HCT116 (cell line): ENCODE data around the gene ACSBG1.

Experiments used
- CTCF ChIP-seq, 3 experiments: fragments of 200-600 bp in 1 of 3; sonication (generic) in 1 of 3; IDR thresholded peaks in 2 of 3; conservative IDR thresholded peaks in 1 of 3; 2 replicates each; pipeline ENCODE4 v1.5.1; 2012 to 2017; ENCODE audit warnings: low read depth in 2 of 3, low read length in 2 of 3, antibody characterized with exemption in 1 of 3, borderline replicate concordance in 1 of 3, control low read depth in 1 of 3, mild to moderate bottlenecking in 1 of 3, mixed read lengths in 1 of 3, mixed run types in 1 of 3, moderate library complexity in 1 of 3; ENCODE audit not compliant: insufficient read depth in 1 of 3
- EZH2 ChIP-seq: fragments of 200-600 bp; sonication (generic); IDR thresholded peaks from 2 replicates; pipeline ENCODE4 v1.6.1; 2017; ENCODE audit warnings: antibody characterized with exemption, mixed run types
- FOSL1 ChIP-seq: IDR thresholded peaks from 2 replicates; pipeline ENCODE4 v1.6.1; 2012; ENCODE audit warnings: low read depth
- JUND ChIP-seq: IDR thresholded peaks from 2 replicates; pipeline ENCODE4 v1.6.1; 2012
- MAX ChIP-seq: IDR thresholded peaks from 2 replicates; pipeline ENCODE4 v1.6.1; 2012
- POLR2A ChIP-seq: IDR thresholded peaks from 2 replicates; pipeline ENCODE4 v1.7.0; 2011; ENCODE audit warnings: borderline replicate concordance; ENCODE audit not compliant: insufficient read depth, insufficient read length; ENCODE audit errors: extremely low read depth
- RAD21 ChIP-seq: IDR thresholded peaks from 2 replicates; pipeline ENCODE4 v1.6.1; 2012; ENCODE audit warnings: low read depth, mild to moderate bottlenecking
- REST ChIP-seq: IDR thresholded peaks from 2 replicates; pipeline ENCODE4 v1.6.1; 2012; ENCODE audit warnings: low read depth
- SIN3A ChIP-seq: IDR thresholded peaks from 2 replicates; pipeline ENCODE4 v1.6.1; 2012; ENCODE audit warnings: low read depth
- SRF ChIP-seq: IDR thresholded peaks from 2 replicates; pipeline ENCODE4 v1.6.1; 2012; ENCODE audit warnings: low read depth
- YY1 ChIP-seq: IDR thresholded peaks from 2 replicates; pipeline ENCODE4 v1.6.1; 2011; ENCODE audit warnings: low read length, low read depth, moderate library complexity, mild to moderate bottlenecking; ENCODE audit not compliant: insufficient replicate concordance; ENCODE audit errors: extremely low read depth

GRCh38 chr15:78168608-78169007 is 65.8 kb downstream of the ACSBG1 start:
- TF ChIP-seq POLR2A (no peak), EZH2 (no peak), CTCF (IDR thresholded peaks at IDR 0.05 in 2 of 3, conservative IDR thresholded peaks at IDR 0.05 in 1 of 3; ENCODE audit: borderline replicate concordance in 1 of 3, insufficient read depth in 1 of 3, low read depth in 2 of 3, low read length in 2 of 3) (no peak), REST (no peak), YY1 (no peak), SIN3A (no peak), SRF (no peak), JUND (no peak), FOSL1 (no peak), MAX (no peak), RAD21 (no peak)
